Measurements from ENCODE around the gene KEL.
"Not testable (repeated sequence)": the region's sequence is repeated elsewhere in the genome, so short reads cannot be mapped to it uniquely, and the experiment has no call there.

KEL gene

GRCh38 chr7:142961973-142962926 lies at the start of gene KEL:
Gene KEL, minus strand, starts transcription at chr7:142962363. Its CDS starts 157 bp downstream, at chr7:142962206.
- DNase-seq = no peak

- peak; percentile 77 for DNase-seq
These were observed 46.1 kb upstream of the KEL start for GRCh38 chr7:143008007-143008901.

- DNase-seq = no peak
These were observed 43.6 kb upstream of the KEL start for GRCh38 chr7:143005632-143006260.

GRCh38 chr7:143003393-143004051 lies 41.4 kb upstream of the KEL start:
- DNase-seq = peak; percentile 51

- DNase-seq = no peak
These were observed 40.7 kb upstream of the KEL start for GRCh38 chr7:143002898-143003297.

GRCh38 chr7:143002106-143002505 lies 39.9 kb upstream of the KEL start:
- no peak for DNase-seq

DNA sequence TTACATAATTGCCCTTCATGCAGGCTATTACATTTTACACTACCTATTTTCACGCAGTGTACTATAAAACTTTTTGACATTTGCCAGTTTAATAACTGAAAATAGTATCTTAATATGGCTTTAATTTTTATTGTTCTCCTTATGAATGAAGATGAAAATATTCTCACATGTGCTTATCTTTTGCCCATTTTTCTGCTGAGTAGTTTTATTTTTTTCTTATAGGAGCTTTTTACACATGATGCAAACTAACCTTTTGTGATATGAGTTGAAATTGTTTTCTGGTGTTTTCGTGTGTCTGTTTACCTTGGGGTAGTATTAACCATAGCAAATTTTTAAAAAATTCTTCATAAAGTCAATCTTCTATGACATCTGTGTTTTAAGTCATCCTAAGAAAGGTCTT lies 38.5 kb upstream of the KEL start:
- no peak for DNase-seq

- no peak for DNase-seq
These were observed 37.6 kb upstream of the KEL start for GRCh38 chr7:142999793-143000192.

DNA sequence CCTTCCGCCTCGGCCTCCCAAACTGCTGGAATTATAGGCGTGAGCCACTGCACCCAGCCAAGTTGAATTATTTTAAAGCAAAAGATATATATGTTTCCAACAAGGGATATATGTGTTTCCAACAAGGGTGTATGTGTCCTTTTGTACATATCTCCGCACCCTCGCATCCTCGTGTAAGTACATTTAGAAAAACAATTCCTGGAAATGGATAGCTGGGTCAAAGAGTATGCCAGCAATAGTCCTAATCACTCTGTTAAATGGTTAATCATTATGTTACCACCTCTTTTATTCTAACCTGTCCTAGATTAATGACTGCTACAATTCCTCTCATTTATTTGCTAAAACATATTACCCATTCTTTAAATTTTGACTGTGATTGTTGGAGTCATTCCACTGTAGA lies 36.8 kb upstream of the KEL start:
- DNase-seq = no peak

DNA sequence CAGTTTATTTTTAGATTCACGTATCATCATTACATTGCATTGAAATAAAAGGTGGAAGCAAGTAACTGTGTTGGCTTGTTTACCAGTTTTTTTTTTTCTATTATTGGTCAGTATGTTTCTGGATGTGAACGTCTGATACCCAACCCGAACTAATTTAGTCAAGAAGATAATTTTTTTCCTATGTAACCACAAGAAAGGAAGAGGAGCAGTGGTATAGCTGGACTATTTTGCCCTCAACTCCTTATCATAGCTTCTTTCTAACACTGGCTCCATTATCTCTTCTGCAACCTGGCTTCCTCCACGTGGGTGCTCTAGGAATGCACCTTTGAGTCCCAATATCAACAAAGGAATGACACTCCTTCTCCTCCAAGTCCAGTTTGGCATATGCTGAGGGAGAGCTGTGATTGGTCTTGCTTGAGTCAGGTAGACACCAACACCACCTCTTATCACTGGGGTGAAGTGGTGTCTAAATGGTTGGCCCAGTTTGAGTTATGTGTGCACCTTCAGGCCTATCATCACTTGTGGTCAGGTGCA lies 35.4 kb upstream of the KEL start:
- no peak for DNase-seq

- no peak for DNase-seq
These were observed 30.3 kb upstream of the KEL start for GRCh38 chr7:142992427-142992826.

DNA sequence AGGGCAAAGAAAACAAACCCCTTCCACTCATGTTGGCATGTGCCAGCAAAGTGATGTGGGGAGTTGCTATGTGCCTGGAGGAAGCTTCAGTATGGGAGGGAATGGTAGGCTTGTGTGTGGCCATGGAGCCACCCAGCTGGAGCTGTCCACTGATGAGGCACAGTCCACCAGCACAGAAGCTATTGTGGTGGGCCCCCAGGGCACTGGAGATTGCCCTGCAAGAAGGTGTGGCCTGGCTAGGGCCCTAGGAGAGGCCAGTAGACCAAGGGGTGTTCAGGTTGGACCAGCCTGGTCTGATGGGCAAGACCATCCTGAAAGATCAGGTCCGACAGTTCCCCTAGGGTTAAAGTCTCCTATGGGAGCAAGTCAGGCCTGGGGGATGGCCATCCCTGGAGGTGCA lies 22.1 kb upstream of the KEL start:
- no peak for DNase-seq

GRCh38 chr7:142983825-142984224 lies 21.7 kb upstream of the KEL start:
- no peak for DNase-seq

DNA sequence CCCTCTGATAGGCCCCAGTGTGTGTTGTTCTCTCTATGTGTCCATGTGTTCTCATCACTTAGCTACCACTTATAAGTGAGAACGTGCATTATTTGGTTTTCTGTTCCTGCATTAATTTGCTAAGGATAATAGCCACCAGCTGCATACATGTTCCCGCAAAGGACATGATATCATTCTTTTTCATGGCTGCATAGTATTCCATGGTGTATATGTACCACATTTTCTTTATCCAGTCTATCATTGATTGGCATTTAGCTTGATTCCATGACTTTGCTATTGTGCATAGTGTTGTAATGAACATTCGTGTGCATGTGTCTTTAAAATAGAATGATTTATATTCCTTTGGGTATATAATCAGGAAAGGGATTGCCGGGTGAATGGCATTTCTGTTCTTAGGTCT lies 16.2 kb upstream of the KEL start:
- DNase-seq = not testable (repeated sequence)

DNA sequence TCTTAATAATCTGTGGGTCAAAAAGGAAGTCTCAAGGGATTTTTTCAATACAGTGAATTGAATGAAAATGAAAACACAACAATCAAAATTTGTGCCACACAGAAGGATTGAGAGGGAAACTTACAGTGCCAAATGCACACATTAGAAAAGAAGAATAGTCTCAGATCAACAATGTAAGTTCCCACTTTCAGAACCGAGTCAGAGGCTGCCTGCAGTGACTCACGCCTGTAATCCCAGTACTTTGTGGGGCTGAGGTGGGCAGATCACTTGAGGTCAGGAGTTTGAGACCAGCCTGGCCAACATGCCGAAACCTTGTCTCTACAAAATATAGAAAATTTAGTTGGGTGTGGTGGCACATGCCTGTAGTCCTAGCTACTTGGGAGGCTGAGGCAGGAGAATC lies 12.5 kb upstream of the KEL start:
- DNase-seq = no peak

DNA sequence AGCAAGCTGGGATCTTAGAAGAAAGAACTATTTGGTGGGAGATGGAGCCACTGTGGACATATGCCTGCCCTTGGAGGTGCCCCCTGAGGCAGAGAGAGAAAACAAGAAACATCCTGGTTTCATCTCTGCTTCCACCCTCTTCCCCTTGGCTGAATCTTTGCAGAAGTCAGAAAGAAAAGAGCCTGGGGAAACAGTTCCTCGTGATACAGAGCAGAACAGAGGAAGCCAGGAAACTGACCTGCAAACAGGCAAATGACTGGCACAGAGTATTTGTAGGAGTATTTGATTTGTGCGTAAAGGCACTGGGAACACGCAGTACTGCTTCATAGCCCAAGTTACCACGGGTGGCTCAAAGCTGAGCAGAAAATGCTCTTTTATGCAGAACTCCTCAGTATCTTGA lies 7.0 kb upstream of the KEL start:
- DNase-seq = no peak

- DNase-seq = no peak
These were observed 6.1 kb upstream of the KEL start for GRCh38 chr7:142968229-142968628.

GRCh38 chr7:142964502-142965246 lies 2.5 kb upstream of the KEL start:
- no peak for DNase-seq

- no peak for DNase-seq
These were observed 1.8 kb upstream of the KEL start for GRCh38 chr7:142963993-142964392.

DNA sequence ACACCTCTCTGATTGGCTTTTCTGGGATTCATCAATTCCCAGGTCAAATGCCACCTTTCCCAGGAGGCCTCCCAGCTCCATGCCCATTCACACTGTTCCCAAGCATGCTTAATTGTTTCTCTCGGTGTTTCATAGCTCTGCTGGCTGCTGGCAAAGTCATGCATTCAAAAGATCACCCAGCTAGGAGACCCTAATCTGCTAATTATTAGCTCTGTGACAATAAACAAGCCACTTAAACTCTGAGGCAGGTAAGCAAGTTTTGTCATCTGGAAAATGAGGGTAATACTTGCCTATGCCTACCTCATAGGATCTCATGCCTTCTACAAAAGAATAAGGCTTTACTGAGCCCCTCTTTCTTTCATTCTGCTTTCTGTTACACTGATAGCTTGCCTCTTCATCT lies 828 bp upstream of the KEL start:
- no peak for DNase-seq

GRCh38 chr7:142961595-142961972 lies 579 bp downstream of the KEL start:
- no peak for DNase-seq

All from midbrain (tissue), 1 donor.